HG02938 (cell line): ENCODE results near the gene TMEM86B.
"Not testable (repeated sequence)": the region's sequence is repeated elsewhere in the genome, so short reads cannot be mapped to it uniquely, and the experiment has no call there.

Experiments
- ATAC-seq: cut with Tn5 transposase; IDR thresholded peaks from one replicate; pipeline ENCODE4 v1.9.1; 2021; ENCODE audit warnings: mild to moderate bottlenecking, moderate library complexity; ENCODE audit not compliant: unreplicated experiment

Gene TMEM86B

GRCh38 chr19:55224038-55224665, 4.4 kb downstream of the TMEM86B start:
- ATAC-seq, result no peak

- no peak for ATAC-seq
These were observed 5.1 kb downstream of the TMEM86B start for GRCh38 chr19:55223291-55224037.

GRCh38 chr19:55220525-55220924, 8.0 kb downstream of the TMEM86B start:
- ATAC-seq, result no peak

GRCh38 chr19:55216461-55217198, 11.9 kb downstream of the TMEM86B start:
- no peak for ATAC-seq

- ATAC-seq, result no peak
These were observed 15.0 kb downstream of the TMEM86B start for GRCh38 chr19:55213547-55213946.

- no peak for ATAC-seq
These were observed 16.1 kb downstream of the TMEM86B start for GRCh38 chr19:55212447-55212846.

GRCh38 chr19:55209693-55210472, 18.7 kb downstream of the TMEM86B start:
- no peak for ATAC-seq

GRCh38 chr19:55208880-55209692, 19.5 kb downstream of the TMEM86B start, which contains the start of gene PTPRH:
Gene PTPRH (minus strand): TSS chr19:55209501. CDS start chr19:55209433, 68 bp downstream.
- no peak for ATAC-seq

GRCh38 chr19:55206664-55207500, 21.7 kb downstream of the TMEM86B start:
- ATAC-seq, result no peak

GRCh38 chr19:55202199-55202598, 26.4 kb downstream of the TMEM86B start:
- not testable (repeated sequence) for ATAC-seq

GRCh38 chr19:55199620-55200204, 28.9 kb downstream of the TMEM86B start:
- no peak for ATAC-seq

GRCh38 chr19:55198651-55199050, 29.9 kb downstream of the TMEM86B start:
- no peak for ATAC-seq

GRCh38 chr19:55197528-55197927, 31.0 kb downstream of the TMEM86B start:
- no peak for ATAC-seq

GRCh38 chr19:55196803-55197202, 31.8 kb downstream of the TMEM86B start:
- no peak for ATAC-seq

- ATAC-seq, result no peak
These were observed 35.1 kb downstream of the TMEM86B start for GRCh38 chr19:55193481-55193880.

- no peak for ATAC-seq
These were observed 39.1 kb downstream of the TMEM86B start for GRCh38 chr19:55189403-55189835.

- ATAC-seq, result no peak
These were observed 39.9 kb downstream of the TMEM86B start for GRCh38 chr19:55188625-55189024.

GRCh38 chr19:55186080-55186479, 42.5 kb downstream of the TMEM86B start:
- ATAC-seq, result no peak

GRCh38 chr19:55181740-55182139, 46.8 kb downstream of the TMEM86B start:
- ATAC-seq, result no peak
